ENCODE data around the gene PIN4.
"Not testable (repeated sequence)": the region's sequence is repeated elsewhere in the genome, so short reads cannot be mapped to it uniquely, and the experiment has no call there.

PIN4 gene

DNA sequence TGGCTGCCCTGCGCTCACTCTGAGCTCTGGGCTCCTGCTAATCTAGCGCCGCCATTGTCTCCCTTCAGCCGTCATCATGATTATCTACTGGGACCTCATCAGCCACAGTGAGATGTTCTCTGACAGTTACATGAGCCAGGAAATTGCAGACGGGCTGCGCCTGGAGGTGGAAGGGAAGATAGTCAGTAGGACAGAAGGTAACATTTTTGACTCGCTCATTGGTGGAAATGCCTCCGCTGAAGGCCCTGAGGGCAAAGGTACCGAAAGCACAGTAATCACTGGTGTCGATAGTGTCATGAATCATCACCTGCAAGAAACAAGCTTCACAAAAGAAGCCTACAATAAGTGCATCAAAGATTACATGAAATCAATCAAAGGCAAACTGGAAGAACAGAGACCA is 21.8 kb upstream of the PIN4 start:
- in situ Hi-C loops (cut with HindIII; ENCODE audit: low sequenced_read_pairs), result no loop called here
- H3K4me3 ChIP-seq (ENCODE audit: low read depth, low read length), result no peak overlapping the region
- DNase-seq (ENCODE audit: low read depth), result no peak
- no peak for TF ChIP-seq CTCF (IDR thresholded peaks at IDR 0.05; ENCODE audit: low read depth, low read length, missing control alignments)

DNA sequence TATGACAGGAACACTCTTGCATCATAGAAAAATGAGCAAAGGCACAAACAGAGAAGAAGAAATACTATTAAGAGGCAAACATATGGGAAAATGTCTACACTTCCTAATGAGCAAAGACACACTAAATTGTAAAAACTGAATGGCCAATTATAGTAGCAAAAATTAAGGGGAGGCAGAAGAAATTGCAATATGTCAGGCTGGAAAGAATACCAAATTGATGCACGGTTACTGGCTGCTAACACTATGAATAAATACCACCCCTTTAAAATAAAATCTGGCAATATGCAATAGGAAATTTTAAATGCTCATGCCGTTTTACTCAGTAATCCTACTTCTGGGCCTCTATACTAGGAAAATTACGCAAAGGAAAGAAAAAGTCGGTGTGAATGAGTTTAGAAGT is 16.0 kb upstream of the PIN4 start:
- no peak for DNase-seq (ENCODE audit: low read depth)
- in situ Hi-C loops (cut with HindIII; ENCODE audit: low sequenced_read_pairs), result no loop called here
- TF ChIP-seq CTCF (IDR thresholded peaks at IDR 0.05; ENCODE audit: low read depth, low read length, missing control alignments), result no peak
- no peak overlapping the region for H3K4me3 ChIP-seq (ENCODE audit: low read depth, low read length)

DNA sequence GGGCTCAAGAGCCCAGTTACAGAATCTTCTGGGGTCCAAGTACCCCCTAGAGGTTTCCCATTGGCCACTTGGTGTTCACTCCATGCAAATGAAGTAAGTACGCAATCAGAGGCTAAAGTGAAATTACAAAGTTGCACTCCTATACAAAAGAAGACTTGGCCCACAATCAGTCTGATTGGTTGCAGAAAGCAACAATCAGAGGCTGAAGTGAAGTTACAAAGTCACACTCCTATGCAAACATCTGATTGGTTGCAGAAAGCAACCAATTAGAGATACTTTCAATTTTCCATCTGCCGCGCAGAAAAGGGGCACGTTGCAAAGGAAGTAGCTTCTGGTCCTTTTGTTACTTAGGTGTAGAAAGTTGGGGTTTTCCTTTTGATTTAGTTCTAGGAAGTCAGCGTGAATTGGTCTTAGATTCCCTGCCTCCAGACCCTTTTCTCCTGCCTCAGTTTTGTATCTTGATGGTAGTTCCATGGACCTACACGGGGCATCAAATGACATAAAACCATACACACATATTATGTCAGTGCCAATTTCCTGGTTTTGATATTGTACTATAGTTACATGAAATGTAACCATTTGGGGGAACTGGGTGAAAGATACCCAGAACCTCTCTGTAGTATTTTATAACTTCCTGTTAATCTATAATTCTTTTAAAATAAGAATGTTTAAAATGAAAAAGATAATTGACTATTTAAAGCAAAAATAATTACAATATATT is 12.4 kb upstream of the PIN4 start:
- in situ Hi-C loops (cut with HindIII; ENCODE audit: low sequenced_read_pairs), result no loop called here
- H3K4me3 ChIP-seq (ENCODE audit: low read depth, low read length), result no peak overlapping the region
- no peak for DNase-seq (ENCODE audit: low read depth)
- TF ChIP-seq CTCF (IDR thresholded peaks at IDR 0.05; ENCODE audit: low read depth, low read length, missing control alignments), result no peak

- in situ Hi-C loops (cut with HindIII; ENCODE audit: low sequenced_read_pairs); DNase-seq (ENCODE audit: low read depth); H3K4me3 ChIP-seq (ENCODE audit: low read depth, low read length): not testable (repeated sequence)
Measured at GRCh38 chrX:72176289-72176688, 5.3 kb upstream of the PIN4 start.

GRCh38 chrX:72176981-72177380 is 4.6 kb upstream of the PIN4 start:
- no peak for DNase-seq (ENCODE audit: low read depth)
- no peak for TF ChIP-seq CTCF (IDR thresholded peaks at IDR 0.05; ENCODE audit: low read depth, low read length, missing control alignments)
- no peak overlapping the region for H3K4me3 ChIP-seq (ENCODE audit: low read depth, low read length)
- in situ Hi-C loops (cut with HindIII; ENCODE audit: low sequenced_read_pairs), result no loop called here

DNA sequence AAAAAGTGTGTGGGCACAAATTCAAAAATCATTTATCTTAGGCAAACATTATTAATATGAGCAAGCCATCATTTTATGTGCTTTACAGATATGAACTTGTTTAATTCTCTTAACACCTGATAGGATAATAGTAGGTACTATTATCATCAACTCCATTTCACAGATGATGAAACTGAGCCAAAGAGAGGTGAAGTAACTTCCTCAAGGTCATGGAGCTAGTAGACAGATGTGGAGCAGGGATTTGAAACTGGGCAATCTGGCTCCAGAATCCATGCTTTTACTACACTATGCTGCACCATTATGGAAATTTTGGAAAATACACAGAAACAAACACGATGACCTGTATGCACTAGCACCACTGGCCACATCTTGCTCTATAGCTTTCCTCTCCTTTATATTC is 1.0 kb upstream of the PIN4 start:
- in situ Hi-C loops (cut with HindIII; ENCODE audit: low sequenced_read_pairs), result no loop called here
- DNase-seq (ENCODE audit: low read depth), result no peak
- no peak overlapping the region for H3K4me3 ChIP-seq (ENCODE audit: low read depth, low read length)
- TF ChIP-seq CTCF (IDR thresholded peaks at IDR 0.05; ENCODE audit: low read depth, low read length, missing control alignments), result no peak

DNA sequence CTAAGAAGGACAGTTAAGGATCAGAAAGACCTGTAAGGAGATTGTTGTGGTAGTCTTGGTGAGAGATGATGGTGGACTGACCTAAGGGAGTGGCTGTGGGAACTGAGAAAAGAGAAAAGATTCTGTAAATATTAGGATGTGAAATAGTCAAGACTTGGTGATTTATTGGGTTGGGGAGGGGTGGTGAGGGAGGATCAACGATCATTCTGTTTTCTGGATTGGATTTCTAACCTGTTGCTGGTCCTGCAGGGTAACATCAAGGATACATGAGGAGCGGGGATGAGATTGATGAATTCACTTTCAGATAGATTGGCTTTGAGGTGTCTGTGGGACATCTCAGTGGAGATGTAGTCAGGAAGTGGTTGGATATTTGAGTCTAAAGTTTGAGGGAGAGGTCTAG is 1.4 kb downstream of the PIN4 start:
- no peak for DNase-seq (ENCODE audit: low read depth)
- TF ChIP-seq CTCF (IDR thresholded peaks at IDR 0.05; ENCODE audit: low read depth, low read length, missing control alignments), result no peak
- no peak overlapping the region for H3K4me3 ChIP-seq (ENCODE audit: low read depth, low read length)
- in situ Hi-C loops (cut with HindIII; ENCODE audit: low sequenced_read_pairs), result no loop called here

Data from astrocyte of the cerebellum (primary cell).